Omental fat pad (tissue), 4 donors: ENCODE results near the gene ECE2. TPM values are rescaled to one million over a fixed set of nuclear protein-coding genes. Genes with fewer than 3 reads are reported as not detected.

ENCODE experiments used
- ATAC-seq: fragments of 150-250 bp; one replicate; pipeline ENCODE4 v1.9.1; 2016; ENCODE audit warnings: mild to moderate bottlenecking, moderate library complexity; ENCODE audit not compliant: low FRiP score
- DNase-seq: peaks from one replicate; pipeline ENCODE4 v3.0.0-alpha.2; 2019; ENCODE audit warnings: low spot score
- CTCF ChIP-seq, 3 donors: fragments of 450-650 bp; IDR thresholded peaks; one replicate each; pipeline ENCODE4 v1.5.1; 2016 to 2017; ENCODE audit warnings: antibody characterized with exemption in 3 of 3, mild to moderate bottlenecking in 3 of 3, moderate library complexity in 2 of 3
- total RNA-seq, 4 donors: library from RNA; depleted of rRNA; stranded (reverse); fragments of >200 nt; gene quantifications; one replicate each; pipeline ENCODE4 v1.1.0, GENCODE V29; 2016

ECE2 gene
- total RNA-seq, 4 donors from 2014 or later, result not detected

GRCh38 chr3:184291738-184292445 is 16.1 kb downstream of the ECE2 start:
- ATAC-seq (no peak), DNase-seq (no peak)
- TF ChIP-seq CTCF (IDR thresholded peaks at IDR 0.05), result no peak

- TF ChIP-seq CTCF (IDR thresholded peaks at IDR 0.05), result no peak
- no peak for DNase-seq
Observed at GRCh38 chr3:184295771-184296170, 19.9 kb downstream of the ECE2 start.

GRCh38 chr3:184296616-184297015 is 20.8 kb downstream of the ECE2 start:
- ATAC-seq (no peak), DNase-seq (no peak)
- no peak for TF ChIP-seq CTCF (IDR thresholded peaks at IDR 0.05)

More at GRCh38 chr3:184295771-184296170, 19.9 kb downstream of the ECE2 start:
- ATAC-seq, result no peak

GRCh38 chr3:184298759-184299487 is 23.1 kb downstream of the ECE2 start, which contains the start of gene PSMD2:
Gene PSMD2, plus strand, starts transcription at chr3:184299241. Its CDS starts 26 bp downstream, at chr3:184299267.
- DNase-seq (peak; percentile 89), ATAC-seq (peak; percentile 99)
- no peak for TF ChIP-seq CTCF (IDR thresholded peaks at IDR 0.05)

GRCh38 chr3:184299488-184300377 is 23.9 kb downstream of the ECE2 start:
- TF ChIP-seq CTCF (IDR thresholded peaks at IDR 0.05), result no peak
- ATAC-seq, result peak; percentile 2
- DNase-seq, result no peak

GRCh38 chr3:184300378-184300720 is 24.5 kb downstream of the ECE2 start:
- ATAC-seq (no peak), DNase-seq (no peak)
- no peak for TF ChIP-seq CTCF (IDR thresholded peaks at IDR 0.05)
